HAP-1 (cell line): Measurements from ENCODE around the gene DCST1.
"Not testable (repeated sequence)": the region's sequence is repeated elsewhere in the genome, so short reads cannot be mapped to it uniquely, and the experiment has no call there.

Experiments used
- DNase-seq, 2 experiments: peaks; one replicate each; pipeline ENCODE4 v3.0.0-alpha.2; 2016 to 2020; ENCODE audit warnings: low spot score in 2 of 2
- H3K27me3 ChIP-seq: fragments of 250-450 bp; sonication (Bioruptor Pico); 2 replicates; pipeline ENCODE4 v1.5.1; 2020; ENCODE audit warnings: low read depth, mild to moderate bottlenecking, moderate library complexity
- H3K36me3 ChIP-seq: fragments of 250-450 bp; sonication (Bioruptor Pico); replicated peaks from 2 replicates; pipeline ENCODE4 v1.5.1; 2020; ENCODE audit warnings: mild to moderate bottlenecking
- H3K4me1 ChIP-seq: fragments of 250-450 bp; sonication (Bioruptor Pico); 2 replicates; pipeline ENCODE4 v1.5.1; 2020; ENCODE audit warnings: mild to moderate bottlenecking
- H3K4me3 ChIP-seq: fragments of 250-450 bp; sonication (Bioruptor Pico); 2 replicates; pipeline ENCODE4 v1.5.1; 2020; ENCODE audit warnings: mild to moderate bottlenecking, moderate library complexity
- H3K9me3 ChIP-seq: fragments of 250-450 bp; sonication (Bioruptor Pico); 2 replicates; pipeline ENCODE4 v1.5.1; 2020; ENCODE audit warnings: mild to moderate bottlenecking, moderate library complexity
- in situ Hi-C: fragments of 300-500 bp; cut with MboI; formaldehyde crosslinking; loops from 3 replicates; pipeline ENCODE4 v1.14.3; 2020; ENCODE audit warnings: low sequenced_read_pairs, inconsistent platforms, mixed read lengths

The DCST1 gene

GRCh38 chr1:155033524-155033923, at the start of gene DCST1, which contains the start of gene DCST2:
Gene DCST1 (plus strand): TSS chr1:155033824. CDS start chr1:155034037, 213 bp downstream.
Gene DCST2 (minus strand): TSS chr1:155033781. CDS start chr1:155033701, 80 bp downstream.
- H3K27me3 ChIP-seq = no peaks in the 10 kb centered on the region
- H3K9me3 ChIP-seq = no peaks in the 10 kb centered on the region
- no peak for DNase-seq
- in situ Hi-C loops = no loop called here
- no peak within 1 kb of the TSS for H3K4me3 ChIP-seq
- no peaks in the 10 kb centered on the region for H3K4me1 ChIP-seq
- no peaks in the 10 kb centered on the region for H3K36me3 ChIP-seq

GRCh38 chr1:154986736-154987135, 46.9 kb upstream of the DCST1 start:
- H3K4me3 ChIP-seq, DNase-seq, H3K9me3 ChIP-seq, H3K27me3 ChIP-seq, in situ Hi-C loops: not testable (repeated sequence)
- Histone ChIP-seq H3K4me1 (peaks cover 13% of the 10 kb centered on the region), H3K36me3 (peaks cover 47% of the 10 kb centered on the region)

- DNase-seq = no peak
- in situ Hi-C loops = no loop called here
- H3K36me3 ChIP-seq = peaks cover 48% of the 10 kb centered on the region
Observed at GRCh38 chr1:154987326-154987725, 46.3 kb upstream of the DCST1 start.

GRCh38 chr1:154988058-154988954, 45.3 kb upstream of the DCST1 start:
- Histone ChIP-seq H3K4me3 (no peak overlapping the region), H3K27me3 (no peaks in the 10 kb centered on the region), H3K9me3 (no peaks in the 10 kb centered on the region), H3K4me1 (peaks cover 4% of the 10 kb centered on the region; the same call in 1 of the 2 replicates), H3K36me3 (peaks cover 54% of the 10 kb centered on the region)
- in situ Hi-C loops = no loop called here
- no peak for DNase-seq

More at GRCh38 chr1:154987326-154987725, 46.3 kb upstream of the DCST1 start:
- Histone ChIP-seq H3K9me3 (no peaks in the 10 kb centered on the region), H3K4me3 (no peak overlapping the region), H3K4me1 (peaks cover 8% of the 10 kb centered on the region), H3K27me3 (no peaks in the 10 kb centered on the region)

- Histone ChIP-seq H3K27me3 (no peaks in the 10 kb centered on the region), H3K9me3 (no peaks in the 10 kb centered on the region), H3K36me3 (peaks cover 54% of the 10 kb centered on the region), H3K4me3 (no peak overlapping the region), H3K4me1 (peaks cover under 1% of the 10 kb centered on the region; the same call in 1 of the 2 replicates)
- in situ Hi-C loops = no loop called here
- no peak for DNase-seq
Observed at GRCh38 chr1:154989195-154989860, 44.3 kb upstream of the DCST1 start.

- Histone ChIP-seq H3K27me3 (no peaks in the 10 kb centered on the region), H3K36me3 (peaks cover 54% of the 10 kb centered on the region), H3K9me3 (no peaks in the 10 kb centered on the region), H3K4me1 (no peaks in the 10 kb centered on the region), H3K4me3 (no peak overlapping the region)
- no peak for DNase-seq
- in situ Hi-C loops = no loop called here
Observed at GRCh38 chr1:154990276-154990675, 43.3 kb upstream of the DCST1 start.

GRCh38 chr1:154992721-154993571, 40.7 kb upstream of the DCST1 start:
- in situ Hi-C loops = no loop called here

GRCh38 chr1:154993572-154994268, 39.9 kb upstream of the DCST1 start, which contains the start of gene LENEP:
Gene LENEP (plus strand): TSS chr1:154993586. CDS start chr1:154993608, 22 bp downstream.
- Histone ChIP-seq H3K9me3 (no peaks in the 10 kb centered on the region), H3K36me3 (peaks cover 29% of the 10 kb centered on the region), H3K4me1 (peaks cover 3% of the 10 kb centered on the region), H3K4me3 (no peak within 1 kb of the TSS), H3K27me3 (no peaks in the 10 kb centered on the region)
- in situ Hi-C loops = no loop called here
- DNase-seq = no peak

More at GRCh38 chr1:154992721-154993571, 40.7 kb upstream of the DCST1 start:
- no peak for DNase-seq
- no peaks in the 10 kb centered on the region for H3K9me3 ChIP-seq
- no peaks in the 10 kb centered on the region for H3K27me3 ChIP-seq
- peaks cover 37% of the 10 kb centered on the region for H3K36me3 ChIP-seq
- peaks cover 2% of the 10 kb centered on the region; the same call in 1 of the 2 replicates for H3K4me1 ChIP-seq
- no peak overlapping the region for H3K4me3 ChIP-seq

- peaks cover 8% of the 10 kb centered on the region for H3K4me1 ChIP-seq
- no peak for DNase-seq
- H3K36me3 ChIP-seq = peaks cover 24% of the 10 kb centered on the region
- H3K4me3 ChIP-seq = no peak overlapping the region
- no peaks in the 10 kb centered on the region for H3K27me3 ChIP-seq
- in situ Hi-C loops = no loop called here
- H3K9me3 ChIP-seq = no peaks in the 10 kb centered on the region
Observed at GRCh38 chr1:154994269-154994587, 39.4 kb upstream of the DCST1 start.

GRCh38 chr1:154994591-154994990, 39.0 kb upstream of the DCST1 start:
- H3K27me3 ChIP-seq = no peaks in the 10 kb centered on the region
- no peaks in the 10 kb centered on the region for H3K9me3 ChIP-seq
- in situ Hi-C loops = no loop called here
- peaks cover 20% of the 10 kb centered on the region for H3K36me3 ChIP-seq
- DNase-seq = no peak
- H3K4me3 ChIP-seq = no peak overlapping the region
- peaks cover 9% of the 10 kb centered on the region for H3K4me1 ChIP-seq

GRCh38 chr1:154995301-154995983, 38.2 kb upstream of the DCST1 start:
- not testable (repeated sequence) for H3K4me3 ChIP-seq, H3K9me3 ChIP-seq, H3K27me3 ChIP-seq
- in situ Hi-C loops = loop anchor here (5.0 kb wide), 1 partner anchor 67 kb away; the partner anchor contains the start of gene EFNA4
- peaks cover 12% of the 10 kb centered on the region for H3K36me3 ChIP-seq
- H3K4me1 ChIP-seq = peaks cover 15% of the 10 kb centered on the region
- peak; percentile 56 to 83 for DNase-seq

GRCh38 chr1:154996966-154997701, 36.5 kb upstream of the DCST1 start:
- no peaks in the 10 kb centered on the region for H3K27me3 ChIP-seq
- in situ Hi-C loops = loop anchor here (5.0 kb wide), 1 partner anchor 65 kb away; the partner anchor contains the start of gene EFNA4
- H3K36me3 ChIP-seq = peaks cover 8% of the 10 kb centered on the region; the same call in 1 of the 2 replicates
- no peak for DNase-seq
- H3K4me3 ChIP-seq = no peak overlapping the region
- H3K9me3 ChIP-seq = no peaks in the 10 kb centered on the region
- H3K4me1 ChIP-seq = peaks cover 17% of the 10 kb centered on the region
